Smooth muscle cell of the brain vasculature (primary cell): ENCODE results near the gene CADM4.
"Not testable (repeated sequence)": the region's sequence is repeated elsewhere in the genome, so short reads cannot be mapped to it uniquely, and the experiment has no call there.

ENCODE experiments used
- DNase-seq: peaks from one replicate; pipeline ENCODE4 v3.0.0-alpha.2; 2012; ENCODE audit warnings: low read depth, low spot score

Gene CADM4

GRCh38 chr19:43639519-43640423 lies at the start of gene CADM4:
Gene CADM4 (minus strand): TSS chr19:43639850. CDS start chr19:43639790, 60 bp downstream.
- DNase-seq: no peak

GRCh38 chr19:43688059-43688701 lies 48.5 kb upstream of the CADM4 start:
- DNase-seq: no peak

- no peak for DNase-seq
Observed at GRCh38 chr19:43687660-43687997, 48.0 kb upstream of the CADM4 start.

- no peak for DNase-seq
Observed at GRCh38 chr19:43684326-43684725, 44.7 kb upstream of the CADM4 start.

GRCh38 chr19:43683905-43684304 lies 44.3 kb upstream of the CADM4 start:
- no peak for DNase-seq

GRCh38 chr19:43682824-43683661 lies 43.4 kb upstream of the CADM4 start:
- no peak for DNase-seq

GRCh38 chr19:43682269-43682668 lies 42.6 kb upstream of the CADM4 start:
- not testable (repeated sequence) for DNase-seq

GRCh38 chr19:43681821-43682220 lies 42.2 kb upstream of the CADM4 start:
- no peak for DNase-seq

- no peak for DNase-seq
Observed at GRCh38 chr19:43678512-43679261, 39.0 kb upstream of the CADM4 start.

- DNase-seq: no peak
Observed at GRCh38 chr19:43675906-43676305, 36.3 kb upstream of the CADM4 start.

- DNase-seq: no peak
Observed at GRCh38 chr19:43675269-43675879, 35.7 kb upstream of the CADM4 start.

GRCh38 chr19:43674596-43674995 lies 34.9 kb upstream of the CADM4 start:
- no peak for DNase-seq

- no peak for DNase-seq
Observed at GRCh38 chr19:43674183-43674582, 34.5 kb upstream of the CADM4 start.

- no peak for DNase-seq
Observed at GRCh38 chr19:43673637-43674036, 34.0 kb upstream of the CADM4 start.

GRCh38 chr19:43672061-43672679 lies 32.5 kb upstream of the CADM4 start:
- DNase-seq: no peak

- peak; percentile 99 for DNase-seq
Observed at GRCh38 chr19:43668406-43669109, 28.9 kb upstream of the CADM4 start.

GRCh38 chr19:43667876-43668405 lies 28.3 kb upstream of the CADM4 start:
- DNase-seq: no peak

GRCh38 chr19:43667126-43667875 lies 27.7 kb upstream of the CADM4 start:
- DNase-seq: no peak

- DNase-seq: no peak
Observed at GRCh38 chr19:43664018-43664417, 24.4 kb upstream of the CADM4 start.
